ENCODE measurements around the gene TENM3. TPM values are rescaled to one million over a fixed set of nuclear protein-coding genes. Genes with fewer than 3 reads are reported as not detected.

TENM3 gene
- polyA plus RNA-seq, 1 of the 3 experiments (the other 2 are of a cell fraction): 10.4 TPM

DNA sequence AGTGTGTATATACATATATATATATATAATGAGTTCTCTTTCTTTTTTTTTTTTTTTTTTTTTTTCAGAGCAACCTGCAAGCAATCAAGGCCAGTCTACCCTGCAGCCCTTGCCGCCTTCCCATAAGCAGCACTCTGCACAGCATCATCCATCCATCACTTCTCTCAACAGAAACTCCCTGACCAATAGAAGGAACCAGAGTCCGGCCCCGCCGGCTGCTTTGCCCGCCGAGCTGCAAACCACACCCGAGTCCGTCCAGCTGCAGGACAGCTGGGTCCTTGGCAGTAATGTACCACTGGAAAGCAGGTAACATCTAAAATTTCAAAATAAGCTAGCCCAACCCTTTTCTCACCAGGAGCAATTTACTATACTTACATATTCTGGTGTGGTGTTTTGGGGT, 357.7 kb downstream of the TENM3 start (continued):
- no peak for TF ChIP-seq MEF2A (IDR thresholded peaks at IDR 0.05; ENCODE audit: borderline replicate concordance, low read depth)
- no peak for TF ChIP-seq CTCF (IDR thresholded peaks at IDR 0.05)
- no peak for TF ChIP-seq YY1 (IDR thresholded peaks at IDR 0.05; ENCODE audit: low read depth)

DNA sequence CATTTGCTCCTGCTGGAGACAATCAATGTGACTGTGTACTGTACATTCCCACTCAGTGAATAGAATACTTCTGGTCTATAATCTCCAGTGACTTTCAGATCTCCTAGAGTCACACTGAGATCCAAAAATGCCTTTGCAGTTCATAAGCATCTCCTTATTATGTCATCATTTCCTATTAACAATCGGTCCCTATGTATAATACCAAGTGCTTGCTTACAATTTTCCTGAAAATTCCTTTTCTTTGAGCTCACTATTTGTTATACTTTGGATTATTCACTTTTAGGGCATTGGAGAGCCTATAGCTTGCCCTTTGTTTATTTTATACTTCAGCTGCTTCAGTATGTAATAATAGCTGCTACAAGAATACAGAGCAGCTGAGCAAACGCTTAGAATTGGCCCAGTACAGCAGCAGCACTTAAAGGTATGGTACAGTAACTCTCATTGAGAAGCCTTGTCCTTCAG, 361.0 kb downstream of the TENM3 start:
- H3K4me1 ChIP-seq (ENCODE audit: control insufficient read depth in 1 of 2, insufficient read depth in 2 of 2, low read depth in 1 of 2, low read length in 1 of 2): peaks cover 0 to 11% of the 10 kb centered on the region in 2 experiments; a peak in 3 of 4 replicates
- H3K4me3 ChIP-seq (ENCODE audit: low read depth in 2 of 2, low read length in 1 of 2): no peak overlapping the region
- H3K79me2 ChIP-seq (ENCODE audit: insufficient read depth): no peaks in the 10 kb centered on the region
- DNase-seq: no peak
- H3K27me3 ChIP-seq (ENCODE audit: insufficient read depth): no peaks in the 10 kb centered on the region
- no peaks in the 10 kb centered on the region for H4K20me1 ChIP-seq (ENCODE audit: insufficient read depth)
- H3K9me2 ChIP-seq: no peaks in the 10 kb centered on the region
- no peak overlapping the region for H2AFZ ChIP-seq (ENCODE audit: low read depth)
- peaks cover 14% of the 10 kb centered on the region for H3F3A ChIP-seq (replicated peaks; ENCODE audit: insufficient read depth)
- H3K27ac ChIP-seq (ENCODE audit: low read depth in 2 of 2, low read length in 1 of 2): peak overlapping the region; percentile 34 to 71
- ChIA-PET POLR2A (no interaction called here), CTCF (interaction anchor here (0.9 to 2.8 kb wide), 4 partner anchors 9 to 126 kb away, joined by 3 to 7 read pairs (median 4); no protein-coding TSS in a partner anchor)
- H3K9me3 ChIP-seq: no peaks in the 10 kb centered on the region
- no peak overlapping the region for H3K4me2 ChIP-seq
- H3K9ac ChIP-seq: peak overlapping the region; percentile 53; the same call in 1 of the 2 replicates
- TF ChIP-seq FOSL2 (IDR thresholded peaks at IDR 0.05; ENCODE audit: borderline replicate concordance, low read depth) (peak; percentile 37; the same call in 1 of the 2 replicates), TCF12 (IDR thresholded peaks at IDR 0.05) (peak; percentile 28; the same call in 1 of the 2 replicates), NRF1 (IDR thresholded peaks at IDR 0.05; ENCODE audit: low read depth, low read length) (no peak)
- H3K36me3 ChIP-seq (replicated peaks in 1 of 2; ENCODE audit: control insufficient read depth in 1 of 2, insufficient read depth in 2 of 2, low read length in 1 of 2): peaks cover 0 to 5% of the 10 kb centered on the region in 2 experiments
- 9% methylated on average over 2 of the region's 2 CpGs for WGBS (ENCODE audit: low lambda C conversion rate)

DNA sequence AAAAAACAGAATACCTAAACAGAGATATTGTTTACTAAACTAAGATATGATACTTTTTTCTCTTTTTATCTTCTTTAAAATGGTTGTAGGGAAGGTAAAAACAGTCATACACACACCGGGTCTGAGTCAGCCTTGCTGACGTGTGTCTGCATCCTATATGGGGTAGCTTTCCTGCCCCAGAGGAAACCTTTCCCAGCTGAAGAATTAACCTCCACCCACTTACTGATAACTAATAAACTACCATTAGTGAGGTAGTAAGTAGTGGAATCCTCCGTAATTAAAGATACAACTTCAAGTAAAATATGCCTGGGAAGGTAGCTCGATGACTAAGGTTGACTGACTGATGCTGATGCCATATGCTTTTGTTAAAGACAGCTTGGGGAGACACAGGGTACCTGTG, 361.8 kb downstream of the TENM3 start:
- Histone ChIP-seq H3K79me2 (ENCODE audit: insufficient read depth) (no peaks in the 10 kb centered on the region), H3K27me3 (ENCODE audit: insufficient read depth) (no peaks in the 10 kb centered on the region), H3K9me3 (no peaks in the 10 kb centered on the region), H3K27ac (ENCODE audit: low read depth in 2 of 2, low read length in 1 of 2) (peak overlapping the region in 1 of 2 experiments; percentile 71; a peak in 2 of 4 replicates), H3K4me2 (no peak overlapping the region), H3K4me1 (ENCODE audit: control insufficient read depth in 1 of 2, insufficient read depth in 2 of 2, low read depth in 1 of 2, low read length in 1 of 2) (peaks cover 0 to 8% of the 10 kb centered on the region in 2 experiments; a peak in 3 of 4 replicates), H2AFZ (ENCODE audit: low read depth) (no peak overlapping the region), H3K9ac (no peak overlapping the region), H3K4me3 (ENCODE audit: low read depth in 2 of 2, low read length in 1 of 2) (no peak overlapping the region), H3K9me2 (no peaks in the 10 kb centered on the region), H3F3A (replicated peaks; ENCODE audit: insufficient read depth) (peaks cover 14% of the 10 kb centered on the region), H4K20me1 (ENCODE audit: insufficient read depth) (no peaks in the 10 kb centered on the region), H3K36me3 (replicated peaks in 1 of 2; ENCODE audit: control insufficient read depth in 1 of 2, insufficient read depth in 2 of 2, low read length in 1 of 2) (peaks cover 0 to 5% of the 10 kb centered on the region in 2 experiments)
- 84% methylated on average over 4 of the region's 4 CpGs for WGBS (ENCODE audit: low lambda C conversion rate)
- no peak for DNase-seq
- POLR2A ChIA-PET: no interaction called here
- TF ChIP-seq ELF1 (IDR thresholded peaks at IDR 0.05): no peak
- no peak for TF ChIP-seq REST (IDR thresholded peaks at IDR 0.05; ENCODE audit: low read depth, low read length)
- no peak for TF ChIP-seq PBX3 (IDR thresholded peaks at IDR 0.05)
- TF ChIP-seq FOXJ3 (CRISPR knock-in tag; IDR thresholded peaks at IDR 0.05): no peak
- TF ChIP-seq USF1 (IDR thresholded peaks at IDR 0.05; ENCODE audit: borderline replicate concordance, low read depth): no peak
- no peak for TF ChIP-seq NFIC (IDR thresholded peaks at IDR 0.05; ENCODE audit: borderline replicate concordance)
- no peak for TF ChIP-seq CHD2 (IDR thresholded peaks at IDR 0.05; ENCODE audit: low read length, partially characterized antibody)
- TF ChIP-seq, protein P1, sequence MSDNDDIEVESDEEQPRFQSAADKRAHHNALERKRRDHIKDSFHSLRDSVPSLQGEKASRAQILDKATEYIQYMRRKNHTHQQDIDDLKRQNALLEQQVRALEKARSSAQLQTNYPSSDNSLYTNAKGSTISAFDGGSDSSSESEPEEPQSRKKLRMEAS (IDR thresholded peaks at IDR 0.05; ENCODE audit: low read depth): no peak
- CTCF ChIA-PET: interaction anchor here (1.1 to 2.8 kb wide), 2 partner anchors 12 to 22 kb away, joined by 4 to 7 read pairs; no protein-coding TSS in a partner anchor
